Esophagus muscularis mucosa (tissue), 4 donors: ENCODE results near the gene CRYGN. TPM values are rescaled to one million over a fixed set of nuclear protein-coding genes. Genes with fewer than 3 reads are reported as not detected.

Experiments
- DNase-seq: peaks from one replicate; pipeline ENCODE4 v3.0.0-alpha.2; 2017; ENCODE audit errors: extremely low spot score
- H3K27ac ChIP-seq, 4 donors: fragments of 200-600 bp; sonication (generic); replicated peaks in 1 of 4; 1 replicate in 3 of 4; 2 replicates in 1 of 4; pipeline ENCODE4 v1.5.1; 2016 to 2019; ENCODE audit warnings: mild to moderate bottlenecking in 1 of 4
- H3K27me3 ChIP-seq, 4 donors: fragments of 200-600 bp; sonication (generic); one replicate each; pipeline versions ENCODE4 v1.5.1 to v1.6.0; 2016 to 2019
- H3K36me3 ChIP-seq, 4 donors: fragments of 200-600 bp; sonication (generic); one replicate each; pipeline ENCODE4 v1.5.1; 2016 to 2019
- H3K4me1 ChIP-seq, 4 donors: fragments of 200-600 bp; sonication (generic); one replicate each; pipeline ENCODE4 v1.5.1; 2016 to 2019
- H3K4me3 ChIP-seq, 4 donors: fragments of 200-600 bp; sonication (generic); 1 replicate in 2 of 4; 2 replicates in 2 of 4; pipeline ENCODE4 v1.5.1; 2016 to 2019; ENCODE audit warnings: mild to moderate bottlenecking in 4 of 4, moderate library complexity in 1 of 4
- H3K9me3 ChIP-seq, 4 donors: fragments of 200-600 bp; sonication (generic); 1 replicate in 3 of 4; 2 replicates in 1 of 4; pipeline ENCODE4 v1.5.1; 2016 to 2019
- EP300 ChIP-seq: sonication (generic); formaldehyde crosslinking; IDR thresholded peaks from one replicate; pipeline ENCODE4 v1.6.1; 2017; ENCODE audit warnings: antibody characterized with exemption
- POLR2A ChIP-seq: fragments of 450-650 bp; IDR thresholded peaks from one replicate; pipeline ENCODE4 v1.6.1; 2017; ENCODE audit warnings: antibody characterized with exemption, moderate library complexity, mild to moderate bottlenecking, low read depth
- POLR2AphosphoS5 ChIP-seq, 2 donors: sonication (generic); formaldehyde crosslinking; IDR thresholded peaks; one replicate each; pipeline ENCODE4 v1.6.1; 2017; ENCODE audit warnings: antibody characterized with exemption in 2 of 2
- WGBS: methylation state at CpG from one replicate; pipeline ENCODE4 v1.1.5; 2018; 5-methylcytosine and 5-hydroxymethylcytosine counted together
- intact Hi-C: fragments of 100-400 bp; cut with DNase I; formaldehyde crosslinking; loops from one replicate; pipeline ENCODE4 v1.15.1; 2023
- total RNA-seq, 4 donors: library from RNA; depleted of rRNA; stranded (reverse); fragments of >200 nt; gene quantifications; one replicate each; pipeline versions ENCODE4 v1.1.0 to v1.2.1, GENCODE V29; 2016
- TF ChIP-seq, protein P1 (sequence below), 3 experiments: fragments of 200-600 bp in 2 of 3; fragments of 450-650 bp in 1 of 3; sonication (generic) in 2 of 3; IDR thresholded peaks; one replicate each; pipeline ENCODE4 v1.5.1; 2017 to 2019; ENCODE audit warnings: antibody characterized with exemption in 3 of 3, mild to moderate bottlenecking in 2 of 3, moderate library complexity in 1 of 3

The CRYGN gene
- total RNA-seq, 4 donors from 2014 or later: under 0.01 to 1.3 (median 0.25) TPM

DNA sequence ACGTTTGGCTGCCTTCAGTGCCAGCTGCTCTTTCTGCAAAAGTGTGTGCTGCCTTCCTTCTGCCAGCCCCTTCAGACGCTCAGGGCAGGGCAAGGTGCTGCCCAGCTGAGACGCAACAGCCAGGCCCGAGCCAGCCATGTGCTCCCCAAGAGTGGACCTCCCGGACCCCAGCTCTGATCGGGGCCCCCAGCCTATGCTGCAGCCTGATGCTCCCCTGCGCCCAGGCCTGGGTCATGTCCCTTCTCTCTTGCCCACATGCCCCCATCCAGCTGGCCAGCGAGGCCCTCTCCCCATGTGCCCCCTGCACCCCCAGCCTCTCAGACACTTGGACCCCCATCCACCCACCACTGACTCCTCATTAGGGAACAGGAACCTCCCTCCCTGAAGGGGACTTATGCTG lies 47.9 kb downstream of the CRYGN start:
- H3K9me3 ChIP-seq: no peaks in the 10 kb centered on the region
- WGBS: 100% methylated on average over 1 of the region's 8 CpGs
- intact Hi-C loops: no loop called here
- TF ChIP-seq, protein P1, sequence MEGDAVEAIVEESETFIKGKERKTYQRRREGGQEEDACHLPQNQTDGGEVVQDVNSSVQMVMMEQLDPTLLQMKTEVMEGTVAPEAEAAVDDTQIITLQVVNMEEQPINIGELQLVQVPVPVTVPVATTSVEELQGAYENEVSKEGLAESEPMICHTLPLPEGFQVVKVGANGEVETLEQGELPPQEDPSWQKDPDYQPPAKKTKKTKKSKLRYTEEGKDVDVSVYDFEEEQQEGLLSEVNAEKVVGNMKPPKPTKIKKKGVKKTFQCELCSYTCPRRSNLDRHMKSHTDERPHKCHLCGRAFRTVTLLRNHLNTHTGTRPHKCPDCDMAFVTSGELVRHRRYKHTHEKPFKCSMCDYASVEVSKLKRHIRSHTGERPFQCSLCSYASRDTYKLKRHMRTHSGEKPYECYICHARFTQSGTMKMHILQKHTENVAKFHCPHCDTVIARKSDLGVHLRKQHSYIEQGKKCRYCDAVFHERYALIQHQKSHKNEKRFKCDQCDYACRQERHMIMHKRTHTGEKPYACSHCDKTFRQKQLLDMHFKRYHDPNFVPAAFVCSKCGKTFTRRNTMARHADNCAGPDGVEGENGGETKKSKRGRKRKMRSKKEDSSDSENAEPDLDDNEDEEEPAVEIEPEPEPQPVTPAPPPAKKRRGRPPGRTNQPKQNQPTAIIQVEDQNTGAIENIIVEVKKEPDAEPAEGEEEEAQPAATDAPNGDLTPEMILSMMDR (IDR thresholded peaks at IDR 0.05): no peak
- TF ChIP-seq EP300 (no peak), POLR2AphosphoS5 (IDR thresholded peaks at IDR 0.05) (no peak), POLR2A (no peak)
- H3K36me3 ChIP-seq: no peaks in the 10 kb centered on the region
- H3K27me3 ChIP-seq: peaks cover 0 to 24% (median 0%) of the 10 kb centered on the region in 4 donors
- H3K4me3 ChIP-seq: no peak overlapping the region
- DNase-seq: no peak
- H3K27ac ChIP-seq: no peak overlapping the region
- H3K4me1 ChIP-seq: no peaks in the 10 kb centered on the region

DNA sequence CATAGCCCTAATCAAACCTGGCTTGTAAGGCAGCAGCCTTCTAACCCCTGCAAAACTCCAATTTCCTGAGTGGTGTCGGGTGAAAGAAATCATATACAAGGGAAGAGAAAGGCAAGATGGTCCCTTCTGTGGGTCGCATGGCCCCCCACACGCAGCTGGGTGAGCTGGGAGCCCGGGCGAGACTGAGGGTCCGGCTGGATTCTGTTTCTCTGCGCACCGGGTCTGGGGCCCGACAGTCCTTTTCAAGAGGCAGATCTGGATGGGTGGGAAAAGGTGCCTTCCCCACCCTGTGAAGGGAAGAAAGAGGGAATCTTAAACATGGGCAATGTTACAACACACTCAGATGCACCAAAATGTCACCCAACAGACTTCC lies 48.6 kb downstream of the CRYGN start:
- intact Hi-C loops: no loop called here
- H3K4me1 ChIP-seq: no peaks in the 10 kb centered on the region
- no peak for DNase-seq
- 97% methylated on average over 9 of the region's 9 CpGs for WGBS
- H3K36me3 ChIP-seq: no peaks in the 10 kb centered on the region
- H3K9me3 ChIP-seq: no peaks in the 10 kb centered on the region
- peaks cover 0 to 24% (median 0%) of the 10 kb centered on the region in 4 donors for H3K27me3 ChIP-seq
- no peak overlapping the region for H3K27ac ChIP-seq
- H3K4me3 ChIP-seq: no peak overlapping the region
- no peak for TF ChIP-seq POLR2AphosphoS5 (IDR thresholded peaks at IDR 0.05)
- no peak for TF ChIP-seq POLR2A
- no peak for TF ChIP-seq EP300
- TF ChIP-seq, protein P1 (IDR thresholded peaks at IDR 0.05): no peak

DNA sequence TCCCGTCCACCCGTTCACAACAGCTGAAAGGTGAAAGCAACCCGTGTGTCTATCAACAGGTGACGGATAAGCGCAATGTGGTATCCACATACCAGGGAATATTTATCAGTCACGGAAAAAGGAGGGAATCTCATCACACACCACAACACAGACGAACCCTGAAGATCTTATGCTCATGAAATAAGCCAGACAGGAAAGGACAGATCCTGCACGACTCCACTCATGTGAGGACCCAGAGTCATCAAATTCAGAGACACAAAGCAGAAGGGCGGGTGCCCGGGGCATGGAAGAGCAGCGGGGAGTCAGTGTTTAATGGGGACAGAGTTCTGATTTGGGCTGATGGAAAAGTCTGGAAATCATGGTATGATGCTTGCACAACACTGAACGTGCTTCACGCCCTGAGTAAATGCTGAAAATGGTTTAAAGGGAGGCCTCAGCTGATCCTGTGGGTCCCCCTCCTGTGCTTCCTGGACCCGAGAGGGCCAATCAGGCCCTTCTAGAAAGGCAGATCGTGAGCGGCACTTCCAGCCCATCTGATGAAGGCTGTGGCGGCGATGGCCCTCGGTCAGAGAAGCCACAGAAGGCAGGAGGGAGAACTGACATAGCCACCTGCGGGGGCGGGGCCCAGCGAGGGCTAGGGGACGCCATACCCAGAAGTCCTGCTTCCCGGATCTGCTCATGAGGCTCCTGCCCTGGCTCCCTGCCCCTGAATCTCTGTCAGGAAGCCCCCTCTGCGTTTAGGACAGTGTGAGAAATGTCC lies 49.2 kb downstream of the CRYGN start:
- Histone ChIP-seq H3K36me3 (no peaks in the 10 kb centered on the region), H3K4me1 (no peaks in the 10 kb centered on the region), H3K4me3 (no peak overlapping the region), H3K27me3 (peaks cover 0 to 24% (median 0%) of the 10 kb centered on the region in 4 donors), H3K27ac (no peak overlapping the region), H3K9me3 (no peaks in the 10 kb centered on the region)
- 78% methylated on average over 20 of the region's 25 CpGs for WGBS
- intact Hi-C loops: no loop called here
- no peak for DNase-seq
- TF ChIP-seq POLR2A: no peak
- TF ChIP-seq EP300: no peak
- TF ChIP-seq, protein P1 (IDR thresholded peaks at IDR 0.05): no peak
- TF ChIP-seq POLR2AphosphoS5 (IDR thresholded peaks at IDR 0.05): no peak

DNA sequence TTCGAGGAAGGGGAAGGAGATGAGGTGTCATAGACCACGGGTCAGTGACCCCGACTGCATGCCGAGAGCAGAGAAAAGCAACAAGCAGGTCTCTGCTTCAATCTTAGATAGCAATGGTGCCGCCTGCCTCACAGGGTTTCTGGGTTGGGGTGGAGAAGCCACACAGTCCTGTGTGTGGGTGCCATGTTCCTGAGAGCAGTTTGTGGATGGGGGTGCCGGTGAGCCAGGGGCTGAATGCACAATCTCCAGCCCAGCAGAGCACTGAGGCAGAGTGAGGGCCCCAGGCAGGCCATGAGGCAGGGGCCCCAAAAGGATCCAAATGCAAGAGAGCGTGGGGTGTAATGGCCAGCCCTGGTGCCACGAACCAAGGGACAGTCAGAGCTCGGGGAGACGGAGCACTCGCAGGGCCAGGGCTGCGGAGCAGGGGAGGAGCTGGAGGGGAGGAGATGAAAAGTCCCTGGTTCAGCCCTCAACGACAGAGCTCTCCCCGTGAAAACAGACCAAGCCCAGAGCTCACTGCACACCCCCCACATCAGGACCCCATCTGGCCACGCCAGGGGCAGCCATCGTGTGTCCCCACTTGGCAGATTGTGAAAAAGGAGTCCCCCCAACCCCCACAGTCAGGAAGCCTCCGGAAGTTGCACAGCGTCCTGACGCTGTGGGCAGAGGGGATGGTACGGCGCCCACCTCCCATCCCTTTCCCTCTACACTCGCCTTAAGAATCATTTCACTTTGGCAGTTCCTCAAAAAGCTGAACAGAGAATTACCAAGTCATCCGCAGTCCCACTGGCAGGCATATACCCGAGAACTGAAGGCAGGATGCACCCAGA lies 50.0 kb downstream of the CRYGN start:
- TF ChIP-seq POLR2AphosphoS5 (IDR thresholded peaks at IDR 0.05): no peak
- 87% methylated on average over 24 of the region's 24 CpGs for WGBS
- Histone ChIP-seq H3K4me1 (no peaks in the 10 kb centered on the region), H3K36me3 (no peaks in the 10 kb centered on the region), H3K27me3 (peaks cover 0 to 31% (median 0%) of the 10 kb centered on the region in 4 donors), H3K4me3 (no peak overlapping the region), H3K9me3 (no peaks in the 10 kb centered on the region), H3K27ac (no peak overlapping the region)
- DNase-seq: no peak
- intact Hi-C loops: no loop called here

DNA sequence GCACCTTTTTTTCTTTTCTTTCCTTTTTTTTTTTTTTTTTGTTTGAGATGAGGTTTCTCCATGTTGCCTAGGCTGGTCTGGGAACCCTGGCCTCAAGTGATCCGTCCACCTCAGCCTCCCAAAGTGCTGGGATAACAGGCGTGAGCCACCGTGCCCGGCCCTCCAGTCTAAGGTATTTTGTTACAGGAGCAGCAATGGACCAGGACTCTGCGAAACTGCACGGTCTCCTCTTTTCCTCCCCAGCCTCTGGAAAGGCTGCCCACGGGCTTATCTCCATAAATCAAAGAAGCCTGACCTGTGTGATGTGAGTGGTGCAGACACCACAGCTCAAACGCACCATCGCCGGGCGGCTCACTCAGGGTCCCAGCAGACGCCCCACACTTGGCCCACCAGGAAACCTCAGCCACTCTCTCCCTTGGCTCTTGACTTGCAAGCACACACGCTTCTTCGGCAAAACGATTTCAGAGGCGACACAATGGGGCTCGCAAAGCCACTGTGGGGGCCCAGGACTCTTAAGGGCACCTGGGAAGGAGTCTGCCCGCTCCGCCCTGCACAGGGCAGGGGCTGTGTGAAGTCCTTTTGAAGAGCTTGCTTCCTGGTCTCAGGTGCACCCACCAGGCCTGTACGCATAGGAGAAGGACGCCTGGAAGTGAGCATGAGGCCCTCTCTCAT lies 50.7 kb downstream of the CRYGN start:
- TF ChIP-seq, protein P1 (IDR thresholded peaks at IDR 0.05): no peak
- no peak for TF ChIP-seq EP300
- no peak for TF ChIP-seq POLR2A
- TF ChIP-seq POLR2AphosphoS5 (IDR thresholded peaks at IDR 0.05): no peak
- H3K27ac ChIP-seq: no peak overlapping the region
- H3K27me3 ChIP-seq: peaks cover 0 to 34% (median 0%) of the 10 kb centered on the region in 4 donors
- intact Hi-C loops: no loop called here
- H3K36me3 ChIP-seq: no peaks in the 10 kb centered on the region
- H3K9me3 ChIP-seq: no peaks in the 10 kb centered on the region
- no peak overlapping the region for H3K4me3 ChIP-seq
- 95% methylated on average over 14 of the region's 21 CpGs for WGBS
- H3K4me1 ChIP-seq: no peaks in the 10 kb centered on the region
- DNase-seq: no peak
